Neural crest cell (in vitro differentiated cells): ENCODE data around the gene ST3GAL2. TPM values are rescaled to one million over a fixed set of nuclear protein-coding genes. Genes with fewer than 3 reads are reported as not detected.
A peak's percentile ranks its signal among the peaks of the same experiment; 100 is the strongest.

Experiments
- DNase-seq: peaks from one replicate; pipeline ENCODE4 v3.0.0; 2021; ENCODE audit warnings: low read depth, mixed read lengths, low spot score
- H3K27ac Mint-ChIP-seq: one replicate; pipeline ENCODE4 v1.8.0; 2021; ENCODE audit warnings: mild to moderate bottlenecking, mixed read lengths; ENCODE audit not compliant: unreplicated experiment
- H3K27me3 Mint-ChIP-seq: 2 replicates; pipeline ENCODE4 v1.8.0; 2021; ENCODE audit warnings: low read depth, mild to moderate bottlenecking, mixed read lengths
- H3K36me3 Mint-ChIP-seq: 2 replicates; pipeline ENCODE4 v1.8.0; 2021; ENCODE audit warnings: low read depth, mild to moderate bottlenecking, mixed read lengths
- H3K4me1 Mint-ChIP-seq: 2 replicates; pipeline ENCODE4 v1.8.0; 2021; ENCODE audit warnings: mixed read lengths
- H3K4me3 Mint-ChIP-seq: one replicate; pipeline ENCODE4 v1.8.0; 2021; ENCODE audit warnings: mild to moderate bottlenecking, mixed read lengths
- H3K9me3 Mint-ChIP-seq: 2 replicates; pipeline ENCODE4 v1.8.0; 2021; ENCODE audit warnings: mixed read lengths
- total RNA-seq: library from RNA; stranded (reverse); gene quantifications from 2 replicates; pipeline ENCODE4 v1.2.1, GENCODE V29; 2021
- TF ChIP-seq, protein P1 (sequence below): fragments of 200-600 bp; sonication (generic); conservative IDR thresholded peaks from 2 replicates; pipeline ENCODE4 v1.5.0; 2021; ENCODE audit warnings: antibody characterized with exemption, mild to moderate bottlenecking

ST3GAL2 gene
- total RNA-seq, 1 donor from 2014 or later, result 41.8 TPM

- Mint-ChIP-seq H3K27me3 (no peaks in the 10 kb centered on the region), H3K27ac (peak overlapping the region; percentile 92), H3K4me3 (peak overlapping the region; percentile 60), H3K9me3 (no peaks in the 10 kb centered on the region), H3K36me3 (peaks cover 3% of the 10 kb centered on the region), H3K4me1 (peaks cover 52% of the 10 kb centered on the region)
- DNase-seq, result no peak
- TF ChIP-seq, protein P1, sequence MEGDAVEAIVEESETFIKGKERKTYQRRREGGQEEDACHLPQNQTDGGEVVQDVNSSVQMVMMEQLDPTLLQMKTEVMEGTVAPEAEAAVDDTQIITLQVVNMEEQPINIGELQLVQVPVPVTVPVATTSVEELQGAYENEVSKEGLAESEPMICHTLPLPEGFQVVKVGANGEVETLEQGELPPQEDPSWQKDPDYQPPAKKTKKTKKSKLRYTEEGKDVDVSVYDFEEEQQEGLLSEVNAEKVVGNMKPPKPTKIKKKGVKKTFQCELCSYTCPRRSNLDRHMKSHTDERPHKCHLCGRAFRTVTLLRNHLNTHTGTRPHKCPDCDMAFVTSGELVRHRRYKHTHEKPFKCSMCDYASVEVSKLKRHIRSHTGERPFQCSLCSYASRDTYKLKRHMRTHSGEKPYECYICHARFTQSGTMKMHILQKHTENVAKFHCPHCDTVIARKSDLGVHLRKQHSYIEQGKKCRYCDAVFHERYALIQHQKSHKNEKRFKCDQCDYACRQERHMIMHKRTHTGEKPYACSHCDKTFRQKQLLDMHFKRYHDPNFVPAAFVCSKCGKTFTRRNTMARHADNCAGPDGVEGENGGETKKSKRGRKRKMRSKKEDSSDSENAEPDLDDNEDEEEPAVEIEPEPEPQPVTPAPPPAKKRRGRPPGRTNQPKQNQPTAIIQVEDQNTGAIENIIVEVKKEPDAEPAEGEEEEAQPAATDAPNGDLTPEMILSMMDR, result no peak
These were observed 8.0 kb downstream of the ST3GAL2 start for GRCh38 chr16:70430667-70431536.

DNA sequence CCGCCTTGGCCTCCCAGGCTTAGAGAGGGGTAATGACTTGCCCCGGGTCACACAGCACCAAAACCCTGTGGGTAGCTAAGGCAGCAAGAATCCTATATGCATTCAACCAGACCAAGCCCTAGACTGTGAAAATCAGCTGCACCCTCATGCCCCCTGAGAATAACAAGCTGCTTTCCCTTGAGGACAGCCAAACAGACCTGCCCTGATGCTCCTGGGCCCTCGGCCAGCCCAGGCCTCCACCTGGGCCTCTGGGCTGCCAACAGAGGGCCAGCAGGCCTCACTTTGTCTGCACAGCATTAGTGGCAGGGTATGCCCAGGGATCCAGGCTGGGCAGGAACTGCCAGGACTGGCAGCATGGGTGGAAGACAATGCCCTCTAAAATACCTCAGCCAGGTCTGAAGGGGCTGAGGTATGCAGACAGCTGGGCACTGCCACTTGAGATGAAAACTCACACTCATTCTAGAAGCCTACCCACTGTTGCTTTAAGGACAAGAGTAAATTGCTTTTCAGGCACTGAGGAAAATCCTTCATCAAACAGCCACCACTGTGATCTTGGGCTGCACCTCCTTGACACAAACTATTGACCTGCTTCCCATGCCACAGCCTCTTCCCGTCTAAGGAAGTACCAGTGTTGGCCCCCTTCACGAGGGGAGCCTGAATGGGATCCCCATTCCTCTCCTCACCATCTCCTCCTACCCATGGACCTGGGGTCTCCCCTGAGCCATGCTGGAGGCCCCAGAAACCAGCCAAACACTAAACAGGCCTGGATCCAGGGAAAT lies 8.8 kb downstream of the ST3GAL2 start:
- peaks cover 3% of the 10 kb centered on the region for H3K36me3 Mint-ChIP-seq
- peaks cover 52% of the 10 kb centered on the region for H3K4me1 Mint-ChIP-seq
- no peaks in the 10 kb centered on the region for H3K9me3 Mint-ChIP-seq
- peak overlapping the region; percentile 60 for H3K4me3 Mint-ChIP-seq
- H3K27ac Mint-ChIP-seq, result peak overlapping the region; percentile 92
- no peaks in the 10 kb centered on the region for H3K27me3 Mint-ChIP-seq
- DNase-seq, result no peak
- TF ChIP-seq, protein P1, result no peak

GRCh38 chr16:70428178-70428998 lies 10.5 kb downstream of the ST3GAL2 start:
- Mint-ChIP-seq H3K27ac (peak overlapping the region; percentile 99), H3K4me3 (peak overlapping the region; percentile 67), H3K4me1 (peaks cover 44% of the 10 kb centered on the region), H3K9me3 (no peaks in the 10 kb centered on the region), H3K36me3 (no peaks in the 10 kb centered on the region), H3K27me3 (no peaks in the 10 kb centered on the region)
- DNase-seq, result peak; percentile 46
- TF ChIP-seq, protein P1, result no peak

- TF ChIP-seq, protein P1, result no peak
- peak overlapping the region; percentile 0 for H3K4me3 Mint-ChIP-seq
- H3K27me3 Mint-ChIP-seq, result no peaks in the 10 kb centered on the region
- no peaks in the 10 kb centered on the region for H3K9me3 Mint-ChIP-seq
- no peak for DNase-seq
- H3K4me1 Mint-ChIP-seq, result peaks cover 42% of the 10 kb centered on the region
- no peaks in the 10 kb centered on the region for H3K36me3 Mint-ChIP-seq
- peak overlapping the region; percentile 99 for H3K27ac Mint-ChIP-seq
These were observed 11.1 kb downstream of the ST3GAL2 start for GRCh38 chr16:70427786-70428177.

DNA sequence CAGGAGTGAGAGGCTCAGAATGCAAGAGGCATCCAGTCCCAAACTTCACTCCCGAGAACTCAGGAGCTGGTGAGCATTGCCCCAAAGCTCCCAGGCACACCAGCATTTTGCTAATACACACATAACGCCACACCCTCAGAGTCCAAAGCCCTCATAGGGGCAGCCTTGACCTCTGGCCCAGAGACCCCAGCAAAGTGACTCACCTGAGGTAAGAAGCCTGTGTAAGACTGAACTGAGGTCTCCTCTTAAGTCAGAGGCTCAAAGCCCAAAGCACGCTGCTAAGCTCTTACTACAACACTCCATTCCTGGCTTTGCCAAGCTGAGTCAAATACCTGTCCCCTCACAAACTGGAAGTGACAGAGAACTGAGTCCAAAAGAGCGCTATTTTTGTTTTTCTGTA lies 16.4 kb downstream of the ST3GAL2 start:
- TF ChIP-seq, protein P1, result no peak
- Mint-ChIP-seq H3K4me3 (no peak overlapping the region), H3K4me1 (peaks cover 40% of the 10 kb centered on the region), H3K36me3 (no peaks in the 10 kb centered on the region), H3K27me3 (no peaks in the 10 kb centered on the region), H3K27ac (peak overlapping the region; percentile 8), H3K9me3 (no peaks in the 10 kb centered on the region)
- DNase-seq, result no peak
